ENCODE measurements around the gene VPS13D.

- TF ChIP-seq CTCF (IDR thresholded peaks at IDR 0.05; ENCODE audit: low read length) = no peak
- TF ChIP-seq EZH2 (IDR thresholded peaks at IDR 0.05; ENCODE audit: borderline replicate concordance, low read length) = no peak
Measured at GRCh38 chr1:12315146-12315545, 85.3 kb downstream of the VPS13D start.
